Right lobe of liver (tissue), 6 donors: ENCODE data around the gene SH3GLB1. TPM values are rescaled to one million over a fixed set of nuclear protein-coding genes. Genes with fewer than 3 reads are reported as not detected.

Experiments used
- ATAC-seq, 4 donors: fragments of 200-7000 bp; cut with Tn5 transposase; one replicate each; pipeline ENCODE4 v1.9.1; 2020; ENCODE audit warnings: mild to moderate bottlenecking in 4 of 4, moderate library complexity in 4 of 4
- DNase-seq, 3 donors: peaks; one replicate each; pipeline ENCODE4 v3.0.0-alpha.2; 2020
- H3K27ac ChIP-seq, 3 donors: fragments of 200-600 bp; one replicate each; pipeline ENCODE4 v1.8.0; 2022
- H3K27me3 ChIP-seq, 2 donors: fragments of 200-600 bp; one replicate each; pipeline ENCODE4 v1.8.0; 2022
- H3K36me3 ChIP-seq, 4 donors: fragments of 200-600 bp; sonication (generic) in 1 of 4; one replicate each; pipeline versions ENCODE4 v1.5.1 to v1.8.0; 2017 to 2022; ENCODE audit warnings: control low read depth in 1 of 4
- H3K4me1 ChIP-seq, 4 donors: fragments of 200-600 bp; sonication (generic) in 1 of 4; one replicate each; pipeline versions ENCODE4 v1.5.1 to v1.8.0; 2017 to 2022; ENCODE audit warnings: control low read depth in 1 of 4
- H3K4me3 ChIP-seq, 3 donors: fragments of 200-600 bp; one replicate each; pipeline ENCODE4 v1.8.0; 2022
- H3K9me3 ChIP-seq, 4 donors: fragments of 200-600 bp; sonication (generic) in 1 of 4; one replicate each; pipeline versions ENCODE4 v1.5.1 to v1.8.0; 2017 to 2022; ENCODE audit warnings: control low read depth in 1 of 4
- CTCF ChIP-seq, 4 donors: fragments of 200-600 bp in 3 of 4; fragments of 450-650 bp in 1 of 4; IDR thresholded peaks; one replicate each; pipeline versions ENCODE4 v1.5.1 to v1.8.0; 2016 to 2022; ENCODE audit warnings: antibody characterized with exemption in 4 of 4, mild to moderate bottlenecking in 2 of 4
- POLR2A ChIP-seq: fragments of 450-650 bp; IDR thresholded peaks from one replicate; pipeline ENCODE4 v1.6.1; 2017; ENCODE audit warnings: antibody characterized with exemption, mild to moderate bottlenecking
- WGBS: methylation state at CpG from one replicate; pipeline ENCODE4 v1.1.6; 2018; ENCODE audit warnings: low coverage, low lambda C conversion rate; ENCODE audit not compliant: insufficient coverage; ENCODE audit errors: missing lambda C conversion rate; 5-methylcytosine and 5-hydroxymethylcytosine counted together
- intact Hi-C, 2 donors: fragments of 100-400 bp; cut with DNase I; formaldehyde crosslinking; loops; one replicate each; pipeline versions ENCODE4 v1.11.2 to v1.14.1; 2022
- total RNA-seq, 6 experiments: library from RNA; depleted of rRNA in 2 of 6; stranded (reverse); fragments of >200 nt in 2 of 6; fragmentation: NEBNext Ultra II Directional in 3 of 6; extraction: Animal tissue kit (Norgen Biotek cat#: 25700) in 3 of 6; gene quantifications; one replicate each; pipeline versions ENCODE4 v1.1.0 to v1.2.4, GENCODE V29; 2016 to 2023
- donor health status: DM: no; HTN: yes; CAD: no.
- donor health status: DM: no; HTN: no; CAD: no.
- donor health status: DM: no; HTN: no; CAD: no.
- donor health status: DM: no; HTN: yes; CAD: no.
- donor health status: DM: no; HTN: yes; CAD: no.

Gene SH3GLB1
- total RNA-seq, 6 experiments from 2014 or later = 23.8 to 47.5 (median 29.1) TPM

- no peak for ATAC-seq
- Histone ChIP-seq H3K4me1 (no peaks in the 10 kb centered on the region), H3K27me3 (no peaks in the 10 kb centered on the region), H3K27ac (no peak overlapping the region), H3K9me3 (no peaks in the 10 kb centered on the region), H3K4me3 (no peak overlapping the region), H3K36me3 (no peaks in the 10 kb centered on the region)
- TF ChIP-seq CTCF (IDR thresholded peaks at IDR 0.05) = no peak
- TF ChIP-seq POLR2A = no peak
- no peak for DNase-seq
- 80% methylated on average over 1 of the region's 1 CpG for WGBS
- intact Hi-C loops = no loop called here
Measured at GRCh38 chr1:86764523-86764922, 60.1 kb downstream of the SH3GLB1 start.

- WGBS = 18% methylated on average over 2 of the region's 2 CpGs
- TF ChIP-seq CTCF (IDR thresholded peaks at IDR 0.05) = no peak
- TF ChIP-seq POLR2A = no peak
- Histone ChIP-seq H3K9me3 (no peaks in the 10 kb centered on the region), H3K36me3 (no peaks in the 10 kb centered on the region), H3K4me1 (no peaks in the 10 kb centered on the region), H3K4me3 (no peak overlapping the region), H3K27ac (no peak overlapping the region), H3K27me3 (no peaks in the 10 kb centered on the region)
- DNase-seq (no peak), ATAC-seq (no peak)
- intact Hi-C loops = no loop called here
Measured at GRCh38 chr1:86765073-86765472, 60.7 kb downstream of the SH3GLB1 start.

GRCh38 chr1:86765674-86766073, 61.3 kb downstream of the SH3GLB1 start:
- ATAC-seq = no peak
- Histone ChIP-seq H3K27ac (no peak overlapping the region), H3K27me3 (no peaks in the 10 kb centered on the region), H3K9me3 (no peaks in the 10 kb centered on the region), H3K36me3 (no peaks in the 10 kb centered on the region), H3K4me1 (no peaks in the 10 kb centered on the region), H3K4me3 (no peak overlapping the region)
- WGBS = 84% methylated on average over 2 of the region's 2 CpGs
- intact Hi-C loops = no loop called here
- no peak for DNase-seq
- TF ChIP-seq POLR2A = no peak
- TF ChIP-seq CTCF (IDR thresholded peaks at IDR 0.05) = no peak

- H3K27ac ChIP-seq = no peak overlapping the region
- ATAC-seq (no peak), DNase-seq (no peak)
- no peaks in the 10 kb centered on the region for H3K27me3 ChIP-seq
- TF ChIP-seq POLR2A = no peak
- TF ChIP-seq CTCF (IDR thresholded peaks at IDR 0.05) = no peak
- intact Hi-C loops = no loop called here
- no peaks in the 10 kb centered on the region for H3K36me3 ChIP-seq
- H3K4me1 ChIP-seq = no peaks in the 10 kb centered on the region
- no peak overlapping the region for H3K4me3 ChIP-seq
- no peaks in the 10 kb centered on the region for H3K9me3 ChIP-seq
Measured at GRCh38 chr1:86768554-86768953, 64.2 kb downstream of the SH3GLB1 start.

- no peak for DNase-seq
- TF ChIP-seq POLR2A (no peak), CTCF (IDR thresholded peaks at IDR 0.05) (no peak)
- Histone ChIP-seq H3K36me3 (no peaks in the 10 kb centered on the region), H3K4me1 (no peaks in the 10 kb centered on the region), H3K4me3 (no peak overlapping the region), H3K9me3 (no peaks in the 10 kb centered on the region), H3K27ac (no peak overlapping the region), H3K27me3 (no peaks in the 10 kb centered on the region)
- WGBS = 84% methylated on average over 4 of the region's 4 CpGs
- ATAC-seq = no peak
- intact Hi-C loops = no loop called here
Measured at GRCh38 chr1:86769065-86769464, 64.7 kb downstream of the SH3GLB1 start.
